GM12878 (cell line): ENCODE data around the gene MED25. TPM values are rescaled to one million over a fixed set of nuclear protein-coding genes. Genes with fewer than 3 reads are reported as not detected.

Source experiments
- ATAC-seq: fragments of 200-7000 bp; cut with Tn5 transposase; 3 replicates; pipeline ENCODE4 v1.9.1; 2020; ENCODE audit warnings: mild to moderate bottlenecking, moderate library complexity
- BruUV-seq: library from RNA; stranded (reverse); fragments of 400-500 nt; replicated peaks from 2 replicates; lab custom pipeline; 2021; lab: Mats Ljungman, UMichigan
- CTCF ChIA-PET: fragments of 300-600 bp; sonication (Branson Sonifier 250); formaldehyde crosslinking; extraction: SDS; loops from one replicate; lab custom pipeline; 2021; ENCODE audit warnings: inconsistent platforms; lab: Yijun Ruan, JAX
- POLR2A ChIA-PET: fragments of 350-600 bp; formaldehyde crosslinking; extraction: SDS; loops from one replicate; lab custom pipeline; 2021; ENCODE audit warnings: inconsistent platforms; lab: Charles Lee
- RAD21 ChIA-PET: fragments of 300-600 bp; sonication (Branson Sonifier 250); formaldehyde crosslinking; loops from one replicate; lab custom pipeline; 2023; ENCODE audit warnings: antibody characterized with exemption; ENCODE audit not compliant: unreplicated experiment; lab: Charles Lee
- SMC1A ChIA-PET: fragments of 300-600 bp; sonication (Branson Sonifier 250); formaldehyde crosslinking; loops from one replicate; lab custom pipeline; 2023; ENCODE audit not compliant: unreplicated experiment, uncharacterized antibody; lab: Charles Lee
- DNase-seq: peaks from one replicate; pipeline ENCODE4 v3.0.0-alpha.2; 2011; ENCODE audit warnings: low read depth, low spot score
- FAIRE-seq: peaks from 3 replicates; lab custom pipeline; 2011; peaks lifted over from hg19 to GRCh38; lab: Jason Lieb, UNC
- H2AFZ ChIP-seq: 2 replicates; pipeline ENCODE4 v1.6.0; 2011; ENCODE audit warnings: low read depth, low read length, control low read depth; ENCODE audit not compliant: control insufficient read depth
- H3K27ac ChIP-seq: 2 replicates; pipeline ENCODE4 v1.5.1; 2011; ENCODE audit warnings: control low read depth; ENCODE audit not compliant: control insufficient read depth, insufficient read depth
- H3K27me3 ChIP-seq, 2 experiments: replicated peaks in 1 of 2; 2 replicates each; pipeline versions ENCODE4 v1.6.0 to v1.6.1; 2011; ENCODE audit warnings: low read length in 1 of 2; ENCODE audit not compliant: control insufficient read depth in 2 of 2, insufficient read depth in 2 of 2
- H3K36me3 ChIP-seq, 2 experiments: 2 replicates each; pipeline ENCODE4 v1.5.1; 2011; ENCODE audit warnings: low read length in 1 of 2; ENCODE audit not compliant: control insufficient read depth in 2 of 2, insufficient read depth in 2 of 2
- H3K4me1 ChIP-seq: 2 replicates; pipeline ENCODE4 v1.6.1; 2011; ENCODE audit warnings: mild to moderate bottlenecking, low read length, moderate library complexity, mixed read lengths; ENCODE audit not compliant: control insufficient read depth, insufficient read depth
- H3K4me2 ChIP-seq: 2 replicates; pipeline ENCODE4 v1.6.0; 2011; ENCODE audit warnings: control low read depth; ENCODE audit not compliant: control insufficient read depth, insufficient read depth
- H3K4me3 ChIP-seq: fragments of 200-600 bp; sonication (generic); 2 replicates; pipeline ENCODE4 v1.5.1; 2016
- H3K79me2 ChIP-seq: 2 replicates; pipeline ENCODE4 v1.6.0; 2011; ENCODE audit warnings: low read length; ENCODE audit not compliant: control insufficient read depth, insufficient read depth
- H3K9ac ChIP-seq: 2 replicates; pipeline ENCODE4 v1.8.0; 2011; ENCODE audit warnings: low read length, control low read depth, mixed read lengths; ENCODE audit not compliant: control insufficient read depth, insufficient read depth
- H3K9me3 ChIP-seq: replicated peaks from 3 replicates; pipeline ENCODE4 v1.5.1; 2011; ENCODE audit warnings: mild to moderate bottlenecking, low read length; ENCODE audit not compliant: control insufficient read depth, insufficient read depth
- H4K20me1 ChIP-seq: 2 replicates; pipeline ENCODE4 v1.6.0; 2011; ENCODE audit not compliant: control insufficient read depth, insufficient read depth
- BMI1 ChIP-seq: fragments of 450-650 bp; IDR thresholded peaks from 2 replicates; pipeline ENCODE4 v1.6.1; 2016; ENCODE audit warnings: mild to moderate bottlenecking, moderate library complexity, borderline replicate concordance
- CBX5 ChIP-seq: sonication (generic); IDR thresholded peaks from 2 replicates; pipeline ENCODE4 v1.6.1; 2016; ENCODE audit warnings: low read depth, moderate library complexity, mild to moderate bottlenecking, inconsistent platforms
- ESRRA ChIP-seq: IDR thresholded peaks from 2 replicates; pipeline ENCODE4 v1.6.1; 2012; ENCODE audit warnings: mild to moderate bottlenecking, low read length, improper control_type of control experiment
- FOXK2 ChIP-seq: fragments of 450-650 bp; IDR thresholded peaks from 2 replicates; pipeline ENCODE4 v1.6.1; 2017; ENCODE audit warnings: mild to moderate bottlenecking, moderate library complexity
- HDGF ChIP-seq: fragments of 450-650 bp; IDR thresholded peaks from 2 replicates; pipeline ENCODE4 v1.6.1; 2016; ENCODE audit warnings: antibody characterized with exemption
- IKZF1 ChIP-seq: fragments of 450-650 bp; conservative IDR thresholded peaks from 2 replicates; pipeline ENCODE4 v1.6.1; 2017; ENCODE audit warnings: antibody characterized with exemption, mild to moderate bottlenecking
- NFYA ChIP-seq: IDR thresholded peaks from 2 replicates; pipeline ENCODE4 v1.6.1; 2011; ENCODE audit warnings: low read depth, mild to moderate bottlenecking, low read length, improper control_type of control experiment, borderline replicate concordance
- NRF1 ChIP-seq: conservative IDR thresholded peaks from 2 replicates; pipeline ENCODE4 v1.6.1; 2011; ENCODE audit warnings: mild to moderate bottlenecking, low read depth, low read length, improper control_type of control experiment
- PML ChIP-seq: IDR thresholded peaks from 2 replicates; pipeline ENCODE4 v1.6.1; 2012; ENCODE audit warnings: low read length, inconsistent platforms
- RFX5 ChIP-seq: IDR thresholded peaks from 2 replicates; pipeline ENCODE4 v1.6.1; 2011; ENCODE audit warnings: low read depth, low read length, improper control_type of control experiment
- SMAD5 ChIP-seq: IDR thresholded peaks from 2 replicates; pipeline ENCODE4 v1.6.1; 2016; ENCODE audit warnings: antibody characterized with exemption, low read depth
- SUZ12 ChIP-seq: fragments of 200-600 bp; sonication (generic); IDR thresholded peaks from one replicate; pipeline ENCODE4 v1.6.1; 2018; ENCODE audit warnings: antibody characterized with exemption, mild to moderate bottlenecking; ENCODE audit not compliant: unreplicated experiment
- ZBED1 ChIP-seq: IDR thresholded peaks from 2 replicates; pipeline ENCODE4 v1.6.1; 2016; ENCODE audit warnings: borderline replicate concordance
- WGBS: methylation state at CpG from one replicate; pipeline ENCODE4 v1.1.6; 2016; ENCODE audit warnings: low lambda C conversion rate; ENCODE audit not compliant: insufficient replicate concordance, insufficient coverage; ENCODE audit errors: missing lambda C conversion rate; 5-methylcytosine and 5-hydroxymethylcytosine counted together
- in situ Hi-C: fragments of 300-500 bp; cut with MboI; formaldehyde crosslinking; loops from 9 replicates; pipeline ENCODE4 v1.14.3; 2018; ENCODE audit warnings: mixed read lengths
- intact Hi-C: fragments of 100-400 bp; cut with micrococcal nuclease; formaldehyde crosslinking; loops from one replicate; pipeline ENCODE4 v1.14.2; 2022; ENCODE audit not compliant: unreplicated experiment
- polyA plus RNA-seq, 11 experiments: library from polyadenylated mRNA; depleted of rRNA in 4 of 11; unstranded in 6 of 11; stranded (reverse) in 5 of 11; fragments of >200 nt; fragmentation: Nextera tagmentation in 4 of 11; fragmentation: Illumina TruSeq in 1 of 11; extraction: Ambion mirVana in 4 of 11; extraction: Trizol in 1 of 11; gene quantifications; 1 replicate in 1 of 11; 2 replicates in 10 of 11; pipeline versions ENCODE4 v1.2.1 to v1.2.3, GENCODE V29; 2011 to 2016; ENCODE audit warnings: inconsistent platforms in 2 of 11, missing spikeins in 2 of 11, low read depth in 1 of 11
- total RNA-seq, 4 experiments: library from RNA; depleted of rRNA in 3 of 4; stranded (reverse); fragments of >200 nt in 3 of 4; fragmentation: Illumina TruSeq in 1 of 4; extraction: Trizol in 1 of 4; gene quantifications; 2 replicates each; pipeline versions ENCODE4 v1.2.1 to v1.2.3, GENCODE V29; 2013 to 2021
- TF ChIP-seq, protein P1 (sequence below): IDR thresholded peaks from 2 replicates; pipeline ENCODE4 v1.6.1; 2011; ENCODE audit warnings: mild to moderate bottlenecking, low read depth, low read length, moderate library complexity; ENCODE audit not compliant: insufficient replicate concordance

MED25 gene
- total and polyA plus RNA-seq, 10 of the 15 experiments (the other 5 are each of a cell fraction or from before 2014, with no cell fraction given): 3.5 to 53.9 (median 17.1) TPM

DNA sequence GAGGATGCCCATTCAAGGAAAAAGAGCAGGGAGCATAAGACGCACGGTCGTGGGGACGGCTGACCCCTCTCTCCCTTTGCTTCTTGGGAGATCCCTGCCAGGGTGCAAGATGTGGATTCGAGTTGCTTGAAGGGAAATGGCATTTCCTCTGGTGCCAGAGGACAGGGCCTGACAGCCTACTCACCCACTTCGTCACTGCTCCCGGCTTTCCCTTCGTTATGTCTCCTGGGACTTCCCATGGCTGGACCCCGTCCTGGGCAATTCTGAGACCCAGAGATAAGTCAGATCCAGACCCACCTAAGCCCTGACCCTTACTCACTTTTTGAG, 60.6 kb downstream of the MED25 start:
- Histone ChIP-seq H3K27ac (no peak overlapping the region), H3K4me3 (peak overlapping the region; percentile 73), H2AFZ (no peak overlapping the region), H3K4me1 (peaks cover 16% of the 10 kb centered on the region), H3K4me2 (peak overlapping the region; percentile 92), H3K9ac (0 out of 2 replicates have a peak overlapping the region, but pooled peaks have one; percentile 62), H3K9me3 (no peaks in the 10 kb centered on the region; the same call in 2 of the 3 replicates), H4K20me1 (no peaks in the 10 kb centered on the region), H3K36me3 (peaks cover 8% of the 10 kb centered on the region in 2 experiments), H3K27me3 (no peaks in the 10 kb centered on the region), H3K79me2 (peaks cover 25% of the 10 kb centered on the region)
- TF ChIP-seq SMAD5 (no peak), BMI1 (no peak), SUZ12 (no peak), NFYA (no peak), CBX5 (no peak), NRF1 (no peak), FOXK2 (no peak), IKZF1 (no peak), HDGF (no peak), RFX5 (no peak), ESRRA (no peak), ZBED1 (no peak), PML (no peak)
- TF ChIP-seq, protein P1, sequence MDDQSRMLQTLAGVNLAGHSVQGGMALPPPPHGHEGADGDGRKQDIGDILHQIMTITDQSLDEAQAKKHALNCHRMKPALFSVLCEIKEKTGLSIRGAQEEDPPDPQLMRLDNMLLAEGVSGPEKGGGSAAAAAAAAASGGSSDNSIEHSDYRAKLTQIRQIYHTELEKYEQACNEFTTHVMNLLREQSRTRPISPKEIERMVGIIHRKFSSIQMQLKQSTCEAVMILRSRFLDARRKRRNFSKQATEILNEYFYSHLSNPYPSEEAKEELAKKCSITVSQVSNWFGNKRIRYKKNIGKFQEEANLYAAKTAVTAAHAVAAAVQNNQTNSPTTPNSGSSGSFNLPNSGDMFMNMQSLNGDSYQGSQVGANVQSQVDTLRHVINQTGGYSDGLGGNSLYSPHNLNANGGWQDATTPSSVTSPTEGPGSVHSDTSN: no peak
- SMC1A ChIA-PET: no interaction called here
- no peak for DNase-seq
- ATAC-seq: no peak
- no peak for FAIRE-seq
- CTCF ChIA-PET: interaction anchor here (0.8 kb wide), 1 partner anchor 59 kb away, joined by 3 read pairs; no protein-coding TSS in a partner anchor
- 81% methylated on average over 9 of the region's 9 CpGs for WGBS
- RAD21 ChIA-PET: no interaction called here
- POLR2A ChIA-PET: interaction anchor here (1.1 to 1.4 kb wide), 2 partner anchors 10 kb away, joined by 4 to 7 read pairs; no protein-coding TSS in a partner anchor
- in situ Hi-C loops: loop anchor here (25.0 kb wide), 1 partner anchor 1241 kb away; the partner anchor contains the start of genes CA11 and DBP
- intact Hi-C loops: loop anchor here (5.0 kb wide), 1 partner anchor 49 kb away; the partner anchor contains the start of genes ATF5 and NUP62
- no TSS peak for BruUV-seq
